Endothelial cell of umbilical vein (primary cell): ENCODE measurements around the gene MYRIP. TPM values are rescaled to one million over a fixed set of nuclear protein-coding genes. Genes with fewer than 3 reads are reported as not detected.

Experiments used
- BruUV-seq: library from RNA; stranded (reverse); fragments of 400-500 nt; replicated peaks from 2 replicates; lab custom pipeline; 2021; lab: Mats Ljungman, UMichigan
- CTCF ChIA-PET: fragments of 300-600, 350-600 bp; sonication (Branson Sonifier 250); formaldehyde crosslinking; loops from one replicate; lab custom pipeline; 2021; ENCODE audit warnings: antibody characterized with exemption, inconsistent platforms; lab: Charles Lee
- POLR2A ChIA-PET: fragments of 300-600, 350-600 bp; sonication (Branson Sonifier 250); formaldehyde crosslinking; loops from one replicate; lab custom pipeline; 2021; ENCODE audit warnings: antibody characterized with exemption, inconsistent platforms; lab: Charles Lee
- DNase-seq: peaks from one replicate; pipeline ENCODE4 v3.0.0-alpha.2; 2011; ENCODE audit warnings: low read depth, low spot score
- FAIRE-seq: peaks from 2 replicates; lab custom pipeline; 2011; peaks lifted over from hg19 to GRCh38; lab: Jason Lieb, UNC
- H2AFZ ChIP-seq: 2 replicates; pipeline ENCODE4 v1.6.0; 2012; ENCODE audit warnings: low read depth, low read length, control low read depth, inconsistent platforms
- H3K27ac ChIP-seq: 2 replicates; pipeline ENCODE4 v1.5.1; 2011; ENCODE audit warnings: low read depth, mild to moderate bottlenecking, control low read depth, low read length, moderate library complexity; ENCODE audit not compliant: insufficient read depth
- H3K27me3 ChIP-seq, 2 experiments: 2 replicates each; pipeline versions ENCODE4 v1.6.0 to v1.6.1; 2011; ENCODE audit warnings: low read length in 2 of 2, mixed read lengths in 1 of 2; ENCODE audit not compliant: control insufficient read depth in 2 of 2, insufficient read depth in 2 of 2
- H3K36me3 ChIP-seq, 2 experiments: 2 replicates in 1 of 2; 3 replicates in 1 of 2; pipeline ENCODE4 v1.5.1; 2011; ENCODE audit warnings: low read length in 2 of 2, mild to moderate bottlenecking in 1 of 2, moderate library complexity in 1 of 2; ENCODE audit not compliant: control insufficient read depth in 2 of 2, insufficient read depth in 2 of 2; ENCODE audit errors: extremely low read depth in 1 of 2
- H3K4me1 ChIP-seq: 3 replicates; pipeline ENCODE4 v1.5.1; 2011; ENCODE audit warnings: mild to moderate bottlenecking, low read length; ENCODE audit not compliant: control insufficient read depth, insufficient read depth; ENCODE audit errors: extremely low read depth
- H3K4me2 ChIP-seq: 2 replicates; pipeline ENCODE4 v1.6.1; 2011; ENCODE audit warnings: low read length, control low read depth, mixed read lengths; ENCODE audit not compliant: insufficient read depth
- H3K4me3 ChIP-seq, 3 experiments: fragments of 200-600 bp in 1 of 3; sonication (generic), shearing (Covaris generic) in 1 of 3; replicated peaks in 1 of 3; 2 replicates each; pipeline ENCODE4 v1.5.1; 2011 to 2016; ENCODE audit warnings: control low read depth in 3 of 3, low read length in 3 of 3, mild to moderate bottlenecking in 2 of 3, inconsistent platforms in 1 of 3, low read depth in 1 of 3, moderate library complexity in 1 of 3; ENCODE audit not compliant: insufficient read depth in 1 of 3
- H3K79me2 ChIP-seq: 2 replicates; pipeline ENCODE4 v1.6.0; 2012; ENCODE audit warnings: low read length, inconsistent platforms; ENCODE audit not compliant: control insufficient read depth, insufficient read depth
- H3K9ac ChIP-seq: replicated peaks from 2 replicates; pipeline ENCODE3; 2011; ENCODE audit warnings: low read length, control low read depth; ENCODE audit not compliant: insufficient read depth; ENCODE audit errors: extremely low read depth
- H3K9me1 ChIP-seq: replicated peaks from 3 replicates; pipeline ENCODE4 v1.6.0; 2011; ENCODE audit warnings: mild to moderate bottlenecking, low read length; ENCODE audit not compliant: control insufficient read depth, insufficient read depth; ENCODE audit errors: extremely low read depth
- H3K9me3 ChIP-seq: replicated peaks from 2 replicates; pipeline ENCODE4 v1.5.1; 2012; ENCODE audit warnings: low read length, inconsistent platforms; ENCODE audit not compliant: control insufficient read depth, insufficient read depth
- H4K20me1 ChIP-seq: replicated peaks from 2 replicates; pipeline ENCODE3; 2011; ENCODE audit warnings: mild to moderate bottlenecking, low read length; ENCODE audit not compliant: control insufficient read depth, insufficient read depth; ENCODE audit errors: extremely low read depth
- CTCF ChIP-seq, 2 donors: IDR thresholded peaks; 1 replicate in 1 of 2; 2 replicates in 1 of 2; pipeline ENCODE4 v1.5.1; 2011; ENCODE audit warnings: low read length in 2 of 2, mild to moderate bottlenecking in 2 of 2, moderate library complexity in 2 of 2, control low read depth in 1 of 2, inconsistent platforms in 1 of 2, low read depth in 1 of 2; ENCODE audit not compliant: insufficient read depth in 1 of 2; ENCODE audit errors: extremely low read depth in 1 of 2
- EZH2 ChIP-seq: IDR thresholded peaks from 2 replicates; pipeline ENCODE4 v1.6.1; 2012; ENCODE audit warnings: borderline replicate concordance, low read depth, mild to moderate bottlenecking, moderate library complexity, low read length, inconsistent platforms; ENCODE audit not compliant: severe bottlenecking
- FOS ChIP-seq: IDR thresholded peaks from 2 replicates; pipeline ENCODE4 v1.6.1; 2011; ENCODE audit warnings: mild to moderate bottlenecking, low read length, moderate library complexity, borderline replicate concordance; ENCODE audit not compliant: insufficient read depth
- GATA2 ChIP-seq: IDR thresholded peaks from 2 replicates; pipeline ENCODE4 v1.7.0; 2011; ENCODE audit warnings: low read depth, mild to moderate bottlenecking, moderate library complexity, mixed read lengths, low read length; ENCODE audit not compliant: insufficient read length, insufficient read depth
- JUN ChIP-seq: IDR thresholded peaks from 2 replicates; pipeline ENCODE4 v1.6.1; 2011; ENCODE audit warnings: borderline replicate concordance, low read depth; ENCODE audit not compliant: insufficient read length, insufficient read depth
- MYC ChIP-seq: IDR thresholded peaks from one replicate; pipeline ENCODE4 v1.6.1; 2011; ENCODE audit warnings: mild to moderate bottlenecking, low read depth, low read length
- POLR2A ChIP-seq: IDR thresholded peaks from 2 replicates; pipeline ENCODE4 v1.6.1; 2012; ENCODE audit warnings: low read depth, mild to moderate bottlenecking, control low read depth, low read length
- POLR2AphosphoS5 ChIP-seq: IDR thresholded peaks from 2 replicates; pipeline ENCODE4 v1.6.1; 2012; ENCODE audit warnings: low read depth, mild to moderate bottlenecking, control low read depth, low read length, moderate library complexity; ENCODE audit not compliant: insufficient read depth
- dilution Hi-C: fragments of 300-500 bp; cut with MboI; formaldehyde crosslinking; loops from one replicate; pipeline ENCODE4 v1.15.0; 2019; ENCODE audit warnings: low sequenced_read_pairs; ENCODE audit not compliant: extremely low pct_ligation_motif_present
- intact Hi-C: fragments of 100-400 bp; cut with micrococcal nuclease; formaldehyde crosslinking; loops from one replicate; pipeline ENCODE4 v1.10.0; 2022
- polyA plus RNA-seq, 4 experiments: library from polyadenylated mRNA; depleted of rRNA in 3 of 4; stranded (reverse) in 3 of 4; unstranded in 1 of 4; fragments of >200 nt; gene quantifications; 2 replicates each; pipeline versions ENCODE4 v1.2.1 to v1.2.3, GENCODE V29; 2011 to 2012; ENCODE audit warnings: missing spikeins in 1 of 4
- total RNA-seq: library from RNA; stranded (reverse); gene quantifications from 2 replicates; pipeline ENCODE4 v1.2.3, GENCODE V29; 2021

Gene MYRIP
- total and polyA plus RNA-seq, 2 donors (not counting 3 experiments of a cell fraction or from before 2014, with no cell fraction given): 6.7 to 11.9 TPM

GRCh38 chr3:40098261-40098759 lies 288.9 kb downstream of the MYRIP start:
- Histone ChIP-seq H2AFZ (no peak overlapping the region), H3K4me1 (no peaks in the 10 kb centered on the region), H3K36me3 (no peaks in the 10 kb centered on the region), H3K9me1 (no peaks in the 10 kb centered on the region), H3K9me3 (no peaks in the 10 kb centered on the region), H3K79me2 (no peaks in the 10 kb centered on the region), H4K20me1 (no peaks in the 10 kb centered on the region), H3K4me2 (no peak overlapping the region), H3K9ac (no peak overlapping the region), H3K27ac (no peak overlapping the region), H3K4me3 (no peak overlapping the region), H3K27me3 (no peaks in the 10 kb centered on the region)
- intact Hi-C loops (no loop called here), dilution Hi-C loops (no loop called here)
- CTCF ChIA-PET: interaction anchor here (1.0 kb wide), 1 partner anchor 40 kb away, joined by 3 read pairs; no protein-coding TSS in a partner anchor
- POLR2A ChIA-PET: interaction anchor here (0.6 to 0.9 kb wide), 2 partner anchors 22 to 367 kb away, joined by 4 to 10 read pairs; no protein-coding TSS in a partner anchor
- DNase-seq (no peak), FAIRE-seq (no peak)
- no TSS peak for BruUV-seq
- no peak for TF ChIP-seq POLR2AphosphoS5
- TF ChIP-seq CTCF (IDR thresholded peaks at IDR 0.05; ENCODE audit: extremely low read depth in 1 of 2, insufficient read depth in 1 of 2, low read depth in 1 of 2, low read length in 2 of 2): no peak
- TF ChIP-seq EZH2: no peak
- no peak for TF ChIP-seq POLR2A

- intact Hi-C loops: no loop called here
- TF ChIP-seq MYC: no peak
- no peak for TF ChIP-seq POLR2A
- TF ChIP-seq JUN: no peak
- TF ChIP-seq FOS: no peak
- no peak for TF ChIP-seq POLR2AphosphoS5
- TF ChIP-seq GATA2: no peak
Observed at GRCh38 chr3:40099871-40100270, 290.5 kb downstream of the MYRIP start.

More at GRCh38 chr3:40099871-40100270, 290.5 kb downstream of the MYRIP start:
- CTCF ChIA-PET: interaction anchor here (1.3 kb wide), 1 partner anchor 15 kb away, joined by 3 read pairs; no protein-coding TSS in a partner anchor
- H3K36me3 ChIP-seq: no peaks in the 10 kb centered on the region
- no TSS peak for BruUV-seq
- H3K79me2 ChIP-seq: no peaks in the 10 kb centered on the region
- POLR2A ChIA-PET: no interaction called here
- H3K4me2 ChIP-seq: no peak overlapping the region
- no peaks in the 10 kb centered on the region for H3K9me3 ChIP-seq
- H3K27me3 ChIP-seq: no peaks in the 10 kb centered on the region
- no peaks in the 10 kb centered on the region for H3K9me1 ChIP-seq
- no peaks in the 10 kb centered on the region for H4K20me1 ChIP-seq
- H3K27ac ChIP-seq: no peak overlapping the region
- DNase-seq (no peak), FAIRE-seq (no peak)
- no peak overlapping the region for H2AFZ ChIP-seq
- no peak overlapping the region for H3K4me3 ChIP-seq
- H3K4me1 ChIP-seq: peaks cover 3% of the 10 kb centered on the region
- H3K9ac ChIP-seq: no peak overlapping the region
- dilution Hi-C loops: no loop called here
